DMS53 (cell line): ENCODE results near the gene PRDM13.
"Not testable (repeated sequence)": the region's sequence is repeated elsewhere in the genome, so short reads cannot be mapped to it uniquely, and the experiment has no call there.

Experiments used
- DNase-seq: peaks from one replicate; lab custom pipeline; 2025; lab: John Stamatoyannopoulos, UW

PRDM13 gene

DNA sequence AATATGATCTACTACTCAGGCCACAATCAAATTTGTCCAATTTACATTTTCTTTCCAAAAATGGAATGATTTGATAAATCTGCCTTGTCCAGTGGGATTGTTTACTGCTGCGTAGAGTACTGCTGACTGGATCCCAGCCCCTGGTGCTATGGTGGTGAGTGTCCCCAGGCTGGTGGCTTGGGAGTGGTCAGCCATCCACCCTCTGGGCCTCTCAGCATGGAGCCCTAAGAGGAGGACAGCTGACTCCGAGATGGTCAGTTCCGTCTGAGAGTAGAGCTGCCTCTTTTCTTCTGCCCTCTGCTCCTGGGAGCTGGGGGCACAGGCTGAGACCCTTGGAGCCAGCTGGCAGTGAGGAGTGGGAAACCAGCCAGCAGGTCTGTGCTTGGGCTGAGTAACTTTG is 22.7 kb downstream of the PRDM13 start:
- DNase-seq, result no peak

DNA sequence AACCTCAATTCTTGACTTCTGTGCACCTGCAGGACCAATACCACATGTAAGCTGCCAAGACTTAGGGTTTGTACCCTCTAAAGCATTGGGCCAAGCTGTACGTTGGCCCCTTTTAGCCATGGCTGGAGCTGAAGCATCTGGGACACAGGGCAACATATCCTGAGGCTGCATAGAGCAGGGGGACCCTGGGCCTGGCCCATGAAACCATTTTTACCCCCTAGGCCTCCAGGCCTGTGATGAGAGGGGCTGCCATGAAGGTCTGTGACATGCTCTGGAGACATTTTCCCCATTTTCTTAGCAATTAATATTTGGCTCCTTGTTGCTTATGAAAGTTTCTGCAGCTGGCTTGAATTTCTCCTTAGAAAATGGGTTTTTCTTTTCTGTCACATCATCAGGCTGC is 31.0 kb downstream of the PRDM13 start:
- DNase-seq, result no peak

DNA sequence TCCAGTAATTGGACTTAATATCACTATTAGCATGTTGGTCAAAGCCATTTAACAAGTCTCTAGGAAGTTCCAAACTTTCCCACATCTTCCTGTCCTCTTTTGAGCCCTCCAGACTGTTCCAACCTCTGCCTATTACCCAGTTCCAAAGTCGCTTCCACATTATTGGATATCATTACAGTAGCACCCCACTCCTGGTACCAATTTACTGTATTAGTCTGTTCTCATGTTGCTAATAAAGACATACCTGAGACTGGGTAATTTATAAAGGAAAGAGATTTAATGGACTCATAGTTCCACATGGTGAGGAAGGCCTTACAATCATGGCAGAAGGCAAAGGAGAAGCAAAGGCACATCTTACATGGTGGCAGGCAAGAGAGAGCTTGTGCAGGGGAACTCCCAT is 31.7 kb downstream of the PRDM13 start:
- not testable (repeated sequence) for DNase-seq

DNA sequence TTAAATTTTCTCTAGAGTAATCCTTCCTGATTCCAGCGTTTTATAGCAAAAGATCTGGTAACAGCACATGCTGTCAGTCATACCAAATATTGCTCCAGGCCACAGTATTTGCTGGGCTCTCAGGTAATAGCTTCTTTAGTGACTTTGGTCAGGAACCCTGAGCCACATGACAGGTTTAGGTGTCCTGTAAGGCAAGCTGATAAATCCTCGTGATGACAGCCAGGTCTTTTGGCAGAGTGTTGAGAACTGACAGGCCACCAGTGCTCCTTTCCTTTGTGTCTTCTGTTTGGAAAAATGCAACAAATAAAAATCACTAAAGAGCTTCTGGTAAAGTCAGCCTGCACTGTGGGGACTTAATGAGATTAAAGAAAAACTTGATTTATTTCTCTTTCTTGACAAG is 34.6 kb downstream of the PRDM13 start:
- DNase-seq, result no peak

DNA sequence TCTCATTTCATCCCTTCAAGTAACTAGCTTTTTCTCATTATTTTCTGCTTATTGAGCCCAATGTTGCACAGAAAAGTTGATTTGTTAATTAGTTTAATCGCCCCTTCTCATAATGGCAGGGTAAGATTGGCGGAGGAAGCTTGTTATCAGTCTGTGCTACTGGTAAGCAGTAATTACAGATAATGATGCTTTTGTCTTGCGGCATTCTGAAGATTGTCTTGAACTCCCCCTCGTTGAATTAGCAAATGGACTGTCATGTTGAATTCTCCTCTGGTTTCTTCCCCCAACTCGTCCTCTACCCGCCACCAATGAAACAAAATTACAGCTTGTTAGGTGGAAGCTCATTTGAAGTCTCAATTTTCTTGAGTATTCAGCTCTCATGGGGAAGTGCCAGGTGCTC is 39.4 kb downstream of the PRDM13 start:
- no peak for DNase-seq

DNA sequence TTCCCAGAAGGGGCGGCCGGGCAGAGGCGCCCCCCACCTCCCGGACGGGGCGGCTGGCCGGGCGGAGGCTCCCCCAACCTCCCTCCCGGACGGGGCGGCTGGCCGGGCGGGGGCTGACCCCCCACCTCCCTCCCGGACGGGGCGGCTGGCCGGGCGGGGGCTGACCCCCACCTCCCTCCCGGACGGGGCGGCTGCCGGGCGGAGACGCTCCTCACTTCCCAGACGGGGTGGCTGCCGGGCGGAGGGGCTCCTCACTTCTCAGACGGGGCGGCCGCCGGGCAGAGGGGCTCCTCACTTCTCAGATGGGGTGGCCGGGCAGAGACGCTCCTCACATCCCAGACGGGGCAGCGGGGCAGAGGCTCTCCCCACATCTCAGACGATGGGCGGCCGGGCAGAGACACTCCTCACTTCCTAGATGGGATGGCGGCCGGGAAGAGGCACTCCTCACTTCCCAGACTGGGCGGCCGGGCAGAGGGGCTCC is 43.5 kb downstream of the PRDM13 start:
- DNase-seq, result not testable (repeated sequence)

DNA sequence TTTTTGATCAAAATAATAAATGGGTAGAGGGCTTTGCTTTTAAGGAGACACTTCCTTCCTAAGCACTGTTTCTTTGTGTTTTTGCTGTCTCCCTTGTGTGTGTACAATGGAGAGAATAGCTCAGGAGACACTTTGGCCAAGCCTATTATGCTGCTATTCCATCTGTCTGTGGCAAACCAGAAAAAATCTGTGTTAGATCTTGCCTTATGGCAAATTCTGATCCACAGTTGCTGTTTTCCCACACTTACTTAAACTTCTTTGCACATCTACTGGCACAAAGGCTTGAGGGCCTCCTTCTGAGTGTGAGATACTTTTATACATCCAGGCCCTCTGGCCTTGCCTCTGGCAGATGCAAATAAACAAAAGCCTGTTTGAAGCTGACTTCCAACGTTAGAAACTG is 53.6 kb downstream of the PRDM13 start:
- DNase-seq, result no peak

DNA sequence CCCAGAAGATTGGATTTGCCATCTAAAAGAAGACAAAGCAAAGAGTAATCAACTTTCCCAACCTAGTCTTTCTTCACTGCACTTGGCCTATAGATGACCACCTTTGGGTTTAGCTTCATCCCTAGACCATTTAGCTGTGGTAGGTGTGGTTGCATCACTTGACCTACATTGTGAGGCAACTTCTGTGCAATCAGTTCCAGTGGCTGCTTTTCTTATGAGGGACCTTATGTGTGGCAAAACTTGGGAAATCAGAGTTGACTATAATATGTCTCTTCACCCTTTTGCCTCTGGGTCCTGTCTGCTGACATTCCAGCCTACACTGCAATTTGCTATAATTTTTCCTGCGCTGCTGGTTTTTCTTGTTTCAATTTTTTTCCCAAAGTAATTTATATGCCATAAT is 55.2 kb downstream of the PRDM13 start:
- DNase-seq, result no peak

DNA sequence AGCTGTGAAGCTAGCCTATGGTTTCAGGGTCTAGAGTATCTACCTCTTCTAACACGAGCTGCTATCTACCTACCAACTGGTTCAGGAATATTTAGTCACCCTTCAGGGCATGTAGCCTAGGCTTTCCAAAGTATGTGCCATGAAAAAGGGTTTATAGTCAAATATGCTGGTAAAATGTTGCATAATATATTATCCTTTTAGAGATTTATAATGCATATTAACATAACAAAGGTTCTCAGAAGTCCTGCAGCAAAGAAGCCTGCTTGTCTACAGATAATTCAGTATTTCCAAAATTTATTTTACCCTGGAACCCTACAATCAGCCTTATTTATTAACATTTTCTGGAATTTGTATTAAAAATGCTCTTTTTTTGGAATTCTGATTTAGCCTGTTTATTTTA is 56.0 kb downstream of the PRDM13 start:
- no peak for DNase-seq
